GM19395 (cell line): Measurements from ENCODE around the gene MOB2.
"Not testable (repeated sequence)": the region's sequence is repeated elsewhere in the genome, so short reads cannot be mapped to it uniquely, and the experiment has no call there.

Source experiments
- ATAC-seq: cut with Tn5 transposase; IDR thresholded peaks from one replicate; pipeline ENCODE4 v1.9.1; 2021; ENCODE audit warnings: mild to moderate bottlenecking, moderate library complexity; ENCODE audit not compliant: unreplicated experiment

The MOB2 gene

GRCh38 chr11:1423406-1423805 is 63.2 kb downstream of the MOB2 start:
- not testable (repeated sequence) for ATAC-seq

DNA sequence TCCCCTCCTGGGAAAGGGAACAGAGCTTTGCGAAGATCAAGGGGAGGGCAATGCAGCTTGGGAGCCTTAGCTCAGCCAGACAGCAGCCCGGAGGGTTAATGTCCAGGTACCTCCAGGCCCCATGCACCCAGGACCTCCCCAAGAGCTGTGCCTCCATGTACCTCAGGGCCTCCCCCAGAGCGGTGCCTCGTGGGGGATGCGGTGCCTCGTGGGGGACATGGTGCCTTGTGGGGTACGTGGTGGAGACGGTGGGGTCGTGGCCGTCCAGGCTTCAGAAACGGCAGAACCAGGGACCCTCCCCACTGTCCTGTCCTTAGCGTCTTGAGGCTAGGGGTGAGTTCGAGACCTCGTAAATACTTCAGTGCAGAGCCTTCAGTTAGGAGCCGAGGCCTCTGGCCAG is 63.6 kb downstream of the MOB2 start:
- no peak for ATAC-seq

- no peak for ATAC-seq
Observed at GRCh38 chr11:1422481-1422880, 64.1 kb downstream of the MOB2 start.

DNA sequence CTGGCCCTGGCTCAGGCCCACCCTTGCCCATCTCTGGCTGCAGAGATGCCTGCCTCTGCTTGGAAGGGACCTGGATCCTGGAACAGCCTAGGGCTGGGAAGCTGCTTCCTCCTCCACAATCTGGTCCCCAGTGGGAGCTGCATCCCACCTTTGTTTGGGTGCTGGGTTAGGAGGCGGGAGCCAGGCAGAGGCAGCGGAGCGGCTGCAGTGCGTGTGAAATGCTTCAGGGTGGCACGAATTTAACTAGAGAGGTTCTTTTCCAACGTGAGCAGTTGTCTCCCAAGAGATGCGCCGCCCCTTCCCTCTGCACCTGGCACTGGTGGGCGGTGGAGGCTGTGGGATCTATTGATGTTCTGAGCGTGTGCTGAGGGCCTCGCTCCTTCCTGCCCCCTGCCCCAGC is 65.3 kb downstream of the MOB2 start:
- no peak for ATAC-seq

- no peak for ATAC-seq
Observed at GRCh38 chr11:1419811-1420210, 66.8 kb downstream of the MOB2 start.
